K562 (cell line): ENCODE data around the gene S100A8. TPM values are rescaled to one million over a fixed set of nuclear protein-coding genes. Genes with fewer than 3 reads are reported as not detected.

ENCODE experiments used
- ATAC-seq: fragments of 200-7000 bp; cut with Tn5 transposase; 3 replicates; pipeline ENCODE4 v1.9.1; 2020; ENCODE audit warnings: moderate library complexity
- BruUV-seq: library from RNA; stranded (reverse); fragments of 400-500 nt; replicated peaks from 2 replicates; lab custom pipeline; 2021; lab: Mats Ljungman, UMichigan
- CTCF ChIA-PET: fragments of 300-600 bp; formaldehyde crosslinking; extraction: SDS; loops from one replicate; lab custom pipeline; 2021; ENCODE audit warnings: low intra/inter-chr PET ratio; lab: Yijun Ruan, JAX
- POLR2A ChIA-PET: fragments of 300-600, 350-650 bp; sonication (Branson Sonifier 250); formaldehyde crosslinking; extraction: SDS; loops from one replicate; lab custom pipeline; 2021; ENCODE audit warnings: antibody characterized with exemption, inconsistent platforms; lab: Yijun Ruan, JAX
- DNase-seq, 4 experiments: peaks; one replicate each; pipeline versions ENCODE4 v3.0.0 to v3.0.0-alpha.2; 2011 to 2018; ENCODE audit warnings: low spot score in 3 of 4, mixed read lengths in 3 of 4; ENCODE audit errors: extremely low read depth in 1 of 4
- FAIRE-seq: peaks from 2 replicates; lab custom pipeline; 2011; peaks lifted over from hg19 to GRCh38; lab: Jason Lieb, UNC
- H2AFZ ChIP-seq: 2 replicates; pipeline ENCODE4 v1.6.0; 2011; ENCODE audit warnings: low read depth, low read length, control low read depth, inconsistent platforms
- H3K27ac ChIP-seq: fragments of 200-600 bp; 3 replicates; pipeline ENCODE4 v1.8.0; 2011; ENCODE audit warnings: low read depth, mild to moderate bottlenecking, control low read depth, inconsistent platforms, low read length, moderate library complexity, mixed read lengths; ENCODE audit errors: extremely low read depth
- H3K27me3 ChIP-seq, 2 experiments: fragments of 300-600 bp in 1 of 2; 2 replicates in 1 of 2; 3 replicates in 1 of 2; pipeline versions ENCODE4 v1.6.0 to v1.8.0; 2011; ENCODE audit warnings: inconsistent platforms in 2 of 2, low read length in 2 of 2, mild to moderate bottlenecking in 1 of 2, mixed read lengths in 1 of 2, moderate library complexity in 1 of 2; ENCODE audit not compliant: control insufficient read depth in 2 of 2, insufficient read depth in 2 of 2
- H3K36me3 ChIP-seq: fragments of 300-600 bp; 3 replicates; pipeline ENCODE4 v1.8.0; 2011; ENCODE audit warnings: mild to moderate bottlenecking, low read length, inconsistent platforms; ENCODE audit not compliant: control insufficient read depth, insufficient read depth
- H3K4me1 ChIP-seq, 2 experiments: fragments of 200-600 bp in 1 of 2; replicated peaks in 1 of 2; 2 replicates in 1 of 2; 3 replicates in 1 of 2; pipeline versions ENCODE4 v1.5.1 to v1.8.0; 2011; ENCODE audit warnings: inconsistent platforms in 2 of 2, low read length in 2 of 2, mild to moderate bottlenecking in 1 of 2, mixed read lengths in 1 of 2, moderate library complexity in 1 of 2; ENCODE audit not compliant: control insufficient read depth in 2 of 2, insufficient read depth in 2 of 2
- H3K4me2 ChIP-seq: 2 replicates; pipeline ENCODE4 v1.6.1; 2011; ENCODE audit warnings: low read length, control low read depth, inconsistent platforms, mixed read lengths; ENCODE audit not compliant: insufficient read depth
- H3K4me3 ChIP-seq: fragments of 200-600 bp; sonication (generic), shearing (Covaris generic); 2 replicates; pipeline ENCODE4 v1.5.1; 2016; ENCODE audit warnings: control low read depth, inconsistent platforms
- H3K79me2 ChIP-seq: fragments of 200-600 bp; 3 replicates; pipeline ENCODE4 v1.8.0; 2011; ENCODE audit warnings: low read length, inconsistent platforms; ENCODE audit not compliant: control insufficient read depth, insufficient read depth
- H3K9ac ChIP-seq, 2 experiments: 2 replicates each; pipeline versions ENCODE4 v1.6.0 to v1.6.1; 2011; ENCODE audit warnings: low read depth in 2 of 2, low read length in 2 of 2, control low read depth in 1 of 2, inconsistent platforms in 1 of 2, mild to moderate bottlenecking in 1 of 2, mixed read lengths in 1 of 2; ENCODE audit not compliant: insufficient read depth in 1 of 2
- H3K9me1 ChIP-seq: one replicate; pipeline ENCODE4 v1.6.0; 2011; ENCODE audit warnings: inconsistent platforms, mild to moderate bottlenecking, low read length, moderate library complexity; ENCODE audit not compliant: control insufficient read depth, insufficient read depth
- H3K9me3 ChIP-seq: replicated peaks from 2 replicates; pipeline ENCODE4 v1.5.1; 2011; ENCODE audit warnings: low read depth, low read length, inconsistent platforms; ENCODE audit not compliant: control insufficient read depth, insufficient read depth
- H4K20me1 ChIP-seq: replicated peaks from 2 replicates; pipeline ENCODE4 v1.6.1; 2011; ENCODE audit warnings: low read length, inconsistent platforms, mixed read lengths; ENCODE audit not compliant: control insufficient read depth, insufficient read depth
- CEBPB ChIP-seq: fragments of 450-650 bp; IDR thresholded peaks from 2 replicates; pipeline ENCODE4 v1.6.1; 2016; ENCODE audit warnings: missing genetic modification characterization, missing compliant biosample characterization
- CEBPG ChIP-seq, 3 experiments: fragments of 200-800 bp in 1 of 3; sonication (Bioruptor generic) in 1 of 3; sonication (generic) in 1 of 3; formaldehyde crosslinking in 1 of 3; IDR thresholded peaks in 2 of 3; conservative IDR thresholded peaks in 1 of 3; 2 replicates each; pipeline versions ENCODE4 v1.6.1 to v1.8.0; 2016 to 2022; ENCODE audit warnings: missing compliant biosample characterization in 2 of 3, missing genetic modification characterization in 2 of 3, mild to moderate bottlenecking in 1 of 3, missing genetic modification reagents in 1 of 3
- HMBOX1 ChIP-seq: sonication (generic); IDR thresholded peaks from 2 replicates; pipeline ENCODE4 v1.6.1; 2016
- NR2C1 ChIP-seq, 2 experiments: fragments of 450-650 bp; IDR thresholded peaks; 2 replicates each; pipeline ENCODE4 v1.6.1; 2017; ENCODE audit warnings: mild to moderate bottlenecking in 2 of 2, antibody characterized with exemption in 1 of 2, inconsistent platforms in 1 of 2, missing compliant biosample characterization in 1 of 2, missing genetic modification characterization in 1 of 2
- TCF7L2 ChIP-seq: fragments of 150-350 bp; IDR thresholded peaks from 2 replicates; pipeline ENCODE4 v1.6.1; 2016; ENCODE audit warnings: low read depth, mild to moderate bottlenecking, low read length, moderate library complexity
- WGBS: fragments of 100-300 bp; shearing (Covaris generic); methylation state at CpG from one replicate; pipeline ENCODE4 v1.1.6; 2016; ENCODE audit warnings: low coverage, mixed read lengths; ENCODE audit not compliant: insufficient coverage; ENCODE audit errors: missing lambda C conversion rate; 5-methylcytosine and 5-hydroxymethylcytosine counted together
- in situ Hi-C: fragments of 300-500 bp; cut with MboI; formaldehyde crosslinking; loops from 4 replicates; pipeline ENCODE4 v1.15.0; 2018; ENCODE audit warnings: inconsistent platforms, mixed read lengths
- intact Hi-C: fragments of 100-400 bp; cut with micrococcal nuclease; formaldehyde crosslinking; loops from 2 replicates; pipeline ENCODE4 v1.14.2; 2022
- polyA plus RNA-seq, 8 experiments: library from polyadenylated mRNA; depleted of rRNA in 4 of 8; stranded (reverse) in 5 of 8; unstranded in 3 of 8; fragments of >200 nt; fragmentation: Nextera tagmentation in 2 of 8; fragmentation: Illumina TruSeq in 1 of 8; extraction: Ambion mirVana in 2 of 8; extraction: Trizol in 1 of 8; gene quantifications; 2 replicates each; pipeline versions ENCODE4 v1.2.1 to v1.2.3, GENCODE V29; 2011 to 2014; ENCODE audit warnings: inconsistent platforms in 1 of 8, missing spikeins in 1 of 8
- total RNA-seq, 7 experiments: library from RNA; depleted of rRNA in 6 of 7; stranded (reverse); fragments of >200 nt in 6 of 7; fragmentation: Illumina TruSeq in 2 of 7; extraction: Trizol in 2 of 7; gene quantifications; 2 replicates each; pipeline versions ENCODE4 v1.2.1 to v1.2.3, GENCODE V29; 2011 to 2021; ENCODE audit warnings: low replicate concordance in 1 of 7

The S100A8 gene
- total and polyA plus RNA-seq, 9 of the 15 experiments (the other 6 are each of a cell fraction or from before 2014, with no cell fraction given), result 0.15 to 0.60 TPM; not detected in 7

DNA sequence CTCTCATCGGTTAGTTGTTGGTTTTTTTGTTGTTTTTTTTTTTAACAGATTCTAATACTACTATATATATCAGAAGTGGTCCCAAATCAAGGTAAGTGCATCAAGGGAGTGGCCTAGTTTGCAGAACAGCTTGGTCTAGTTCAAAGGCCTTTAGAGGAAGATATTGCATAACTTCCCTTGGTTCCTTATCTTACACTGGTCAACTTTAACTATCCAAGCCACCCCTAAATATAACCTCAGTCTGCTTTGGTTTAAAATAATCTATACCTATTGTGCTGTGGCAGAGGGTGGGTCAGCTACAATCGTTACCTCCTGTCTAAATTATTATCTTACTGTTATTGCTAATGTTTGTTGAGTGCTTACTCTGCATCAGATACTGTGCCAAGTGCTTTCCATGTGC lies 22.4 kb downstream of the S100A8 start:
- intact Hi-C loops (no loop called here), in situ Hi-C loops (no loop called here)
- H3K4me1 ChIP-seq, result no peaks in the 10 kb centered on the region
- peaks cover 3 to 32% of the 10 kb centered on the region in 2 experiments; a peak in 3 of 5 replicates for H3K27me3 ChIP-seq
- no peaks in the 10 kb centered on the region for H3K36me3 ChIP-seq
- no peak overlapping the region for H3K4me3 ChIP-seq
- no TSS peak for BruUV-seq
- TF ChIP-seq CEBPG (CRISPR knock-in tag; IDR thresholded peaks at IDR 0.05), result no peak
- TF ChIP-seq CEBPG (tag; conservative IDR thresholded peaks at IDR 0.05 in 1 of 2, IDR thresholded peaks at IDR 0.05 in 1 of 2), result peak; percentile 77 to 86
- peak; percentile 28; the same call in 1 of the 2 replicates for TF ChIP-seq HMBOX1
- no peak for TF ChIP-seq NR2C1 (IDR thresholded peaks at IDR 0.05)
- no peak for TF ChIP-seq NR2C1 (tag; IDR thresholded peaks at IDR 0.05)
- TF ChIP-seq TCF7L2, result no peak
- peak; percentile 77 for TF ChIP-seq CEBPB (tag)
- H3K9me1 ChIP-seq, result no peaks in the 10 kb centered on the region
- ATAC-seq (no peak), DNase-seq (no peak), FAIRE-seq (no peak)
- H3K79me2 ChIP-seq, result no peaks in the 10 kb centered on the region
- ChIA-PET POLR2A (no interaction called here), CTCF (interaction anchor here (0.6 kb wide), 1 partner anchor 692 kb away, joined by 3 read pairs; no protein-coding TSS in a partner anchor)
- H4K20me1 ChIP-seq, result no peaks in the 10 kb centered on the region
- no peaks in the 10 kb centered on the region for H3K9me3 ChIP-seq
- no peak overlapping the region for H3K27ac ChIP-seq
- 0% methylated on average over 2 of the region's 2 CpGs for WGBS
- H2AFZ ChIP-seq, result no peak overlapping the region
- no peak overlapping the region for H3K4me2 ChIP-seq
- no peak overlapping the region for H3K9ac ChIP-seq
